NCI-H2171 (cell line): ENCODE results near the gene SNN.

ENCODE experiments used
- DNase-seq: peaks from one replicate; lab custom pipeline; 2025; lab: John Stamatoyannopoulos, UW

Gene SNN

DNA sequence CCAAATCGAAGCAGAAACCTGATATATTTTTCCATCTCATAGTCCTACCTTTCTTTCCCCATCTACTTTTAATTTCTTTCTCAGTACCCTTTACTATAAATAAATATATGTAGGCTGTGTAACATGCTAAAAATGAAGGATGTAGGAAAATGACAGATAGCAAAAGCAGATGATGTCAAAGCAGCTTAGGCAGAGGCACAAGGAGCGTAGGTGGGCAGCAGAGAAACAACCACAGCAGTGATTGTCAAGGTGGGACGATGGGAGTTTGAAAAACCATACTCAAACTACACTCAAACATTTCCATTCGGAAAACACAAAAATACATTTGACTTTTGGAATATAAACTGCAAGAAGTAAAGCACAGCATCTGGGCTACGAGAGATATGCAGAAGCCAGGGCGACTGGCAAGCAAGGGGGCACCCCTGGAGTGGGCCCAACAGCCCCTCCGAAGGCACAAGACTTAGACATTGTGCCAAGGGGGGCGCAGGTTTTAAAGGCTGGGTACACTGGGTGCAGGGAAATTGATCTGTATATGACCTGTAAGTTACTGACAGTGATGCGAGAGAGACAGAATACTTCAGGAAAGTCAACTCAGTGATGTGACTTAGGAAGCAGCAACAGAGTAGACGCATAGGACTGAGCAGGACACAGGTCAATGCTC lies 31.1 kb downstream of the SNN start:
- no peak for DNase-seq

GRCh38 chr16:11700264-11701029 lies 32.2 kb downstream of the SNN start:
- DNase-seq: no peak

- no peak for DNase-seq
Observed at GRCh38 chr16:11705311-11706025, 37.2 kb downstream of the SNN start.

DNA sequence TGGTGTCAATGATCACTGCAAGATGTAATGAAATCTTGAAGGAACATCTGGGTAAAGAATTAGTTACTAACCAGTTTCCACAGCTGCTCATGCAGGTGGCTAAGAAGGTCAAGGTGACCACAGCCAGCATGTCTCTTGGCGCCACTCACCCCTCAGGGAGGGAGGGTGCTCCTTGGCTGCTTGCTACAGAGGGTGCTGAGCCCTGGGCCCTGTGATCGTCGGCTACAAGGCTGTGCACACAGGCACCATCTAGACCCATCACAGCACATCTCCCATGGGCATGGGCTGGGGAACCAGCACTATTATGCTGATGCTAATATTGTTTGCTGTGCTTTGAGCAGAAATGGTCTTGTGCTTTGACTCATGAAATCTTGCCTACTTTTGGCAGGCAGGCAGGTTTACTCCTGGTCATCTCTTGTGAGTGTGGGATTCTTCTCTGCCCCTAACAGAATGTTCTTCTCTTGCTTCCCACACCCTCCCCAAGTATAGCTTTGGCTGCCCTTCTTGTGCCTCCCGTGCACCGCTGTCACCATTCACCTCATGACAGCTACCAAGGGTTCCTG lies 38.0 kb downstream of the SNN start:
- DNase-seq: no peak

DNA sequence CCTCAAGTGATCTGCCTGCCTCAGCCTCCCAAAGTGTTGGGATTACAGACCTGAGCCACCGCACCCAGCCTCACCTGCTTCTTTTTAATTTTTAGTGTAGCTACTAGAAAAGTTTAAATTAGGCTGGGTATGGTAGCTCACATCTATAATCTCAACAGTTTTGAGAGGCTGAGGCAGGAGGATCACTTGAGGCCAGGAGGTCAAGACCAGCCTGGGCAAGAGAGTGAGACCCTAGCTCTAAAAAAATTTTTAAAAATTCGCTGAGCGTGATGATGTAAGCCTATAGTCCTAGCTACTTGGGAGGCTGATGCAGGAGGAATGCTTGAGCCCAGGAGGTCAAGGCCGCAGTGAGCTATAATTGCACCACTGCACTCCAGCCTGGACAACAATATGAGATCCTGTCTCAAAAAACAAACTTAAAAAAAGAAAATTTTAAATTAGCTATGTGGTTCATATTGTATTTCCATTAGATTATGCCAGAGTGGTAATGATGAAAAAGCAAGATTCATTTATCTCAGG lies 39.5 kb downstream of the SNN start:
- no peak for DNase-seq

DNA sequence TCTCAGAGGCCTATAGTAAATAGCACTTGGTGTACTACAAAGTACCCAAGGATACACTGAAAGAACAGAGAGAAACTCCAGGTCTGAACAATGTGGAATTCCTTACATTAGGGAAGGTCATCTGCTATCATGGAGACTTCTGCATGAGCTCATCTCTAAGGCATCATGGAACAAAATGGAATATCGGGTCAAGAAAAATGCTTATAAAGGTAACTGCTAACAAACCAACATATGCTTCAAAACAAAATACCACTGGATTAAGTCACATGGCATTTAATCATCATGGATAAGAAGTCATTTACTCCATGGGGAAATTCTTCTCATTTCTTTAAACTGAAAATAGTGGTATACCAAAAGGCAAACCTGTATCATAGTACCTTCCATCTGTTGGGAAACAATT lies 40.2 kb downstream of the SNN start:
- DNase-seq: no peak

DNA sequence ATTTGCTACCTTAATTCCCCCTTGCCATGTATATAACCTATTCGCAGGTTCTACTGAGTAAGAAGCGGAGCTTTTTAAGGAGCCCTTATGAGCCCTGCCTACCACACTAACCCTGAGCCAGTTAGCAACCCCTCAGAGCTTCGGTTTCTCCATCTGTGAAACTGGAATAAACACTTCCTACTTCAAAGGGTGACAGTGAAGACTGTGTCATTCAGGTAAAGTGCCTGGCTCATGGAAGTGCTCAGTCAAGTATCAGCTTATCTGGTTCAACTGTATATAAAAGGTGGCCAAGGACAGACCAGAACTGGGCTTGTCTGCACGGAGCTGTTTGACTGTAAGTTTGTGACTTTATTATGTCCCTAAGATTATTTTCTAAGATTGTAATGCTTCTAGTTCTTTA lies 43.4 kb downstream of the SNN start:
- DNase-seq: no peak

DNA sequence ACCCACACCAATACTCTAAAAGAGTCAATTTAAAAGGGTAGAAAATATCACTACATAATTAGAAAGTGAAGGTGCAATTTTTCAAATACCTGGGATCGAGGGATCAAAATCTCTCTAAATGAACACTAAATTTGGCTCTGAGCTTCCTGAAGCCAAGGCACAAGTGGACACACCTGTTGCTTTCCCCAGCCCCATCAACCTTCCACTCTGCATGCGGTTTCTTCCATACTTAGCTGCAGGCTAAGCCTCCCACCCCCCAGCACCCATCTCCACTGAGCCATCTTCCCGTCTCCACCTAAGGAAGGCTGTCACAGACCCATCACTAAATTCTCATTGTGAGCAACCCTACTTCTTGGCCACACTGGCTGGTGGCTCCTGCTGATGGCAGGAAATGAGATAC lies 43.9 kb downstream of the SNN start:
- DNase-seq: no peak

GRCh38 chr16:11715246-11715947 lies 47.1 kb downstream of the SNN start:
- DNase-seq: no peak

DNA sequence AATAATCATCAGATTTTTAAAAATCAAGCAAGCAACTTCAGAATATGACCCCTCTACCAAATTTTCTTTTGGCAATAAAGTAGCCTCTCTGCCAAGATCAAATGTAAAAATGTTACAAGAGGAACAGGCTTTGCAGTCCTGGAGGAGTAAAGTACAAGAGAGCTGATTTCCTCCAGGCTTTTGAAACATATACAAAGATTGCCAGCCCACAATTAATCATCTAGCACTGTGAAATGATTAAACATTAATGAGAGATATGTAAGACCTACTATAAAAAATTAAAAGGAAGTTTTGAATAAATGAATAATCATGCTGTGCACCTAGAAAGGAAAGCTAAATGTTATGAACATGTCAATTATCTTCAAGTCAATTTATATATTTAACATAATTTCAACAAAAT lies 48.1 kb downstream of the SNN start:
- DNase-seq: no peak

DNA sequence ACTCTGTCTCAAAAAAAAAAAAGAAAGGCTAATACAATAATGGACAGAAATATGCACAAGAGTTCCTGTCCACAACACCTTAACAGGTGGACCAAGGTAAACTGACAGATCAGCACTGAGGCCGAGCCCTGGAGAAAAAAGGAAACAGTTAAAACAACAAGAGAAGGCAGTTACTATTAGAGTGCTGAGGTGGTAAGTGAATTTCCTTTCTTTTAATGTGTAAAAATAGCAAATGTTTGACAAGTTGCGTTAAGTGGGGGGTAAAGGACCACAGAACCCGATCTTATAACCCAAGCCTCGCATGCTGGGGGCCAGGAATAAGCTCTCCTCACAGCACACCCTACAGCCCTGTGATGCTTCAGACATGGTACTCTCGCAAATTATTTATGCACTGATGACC lies 49.6 kb downstream of the SNN start:
- no peak for DNase-seq

GRCh38 chr16:11719171-11719570 lies 50.9 kb downstream of the SNN start:
- DNase-seq: no peak

GRCh38 chr16:11719762-11720161 lies 51.5 kb downstream of the SNN start:
- DNase-seq: no peak

DNA sequence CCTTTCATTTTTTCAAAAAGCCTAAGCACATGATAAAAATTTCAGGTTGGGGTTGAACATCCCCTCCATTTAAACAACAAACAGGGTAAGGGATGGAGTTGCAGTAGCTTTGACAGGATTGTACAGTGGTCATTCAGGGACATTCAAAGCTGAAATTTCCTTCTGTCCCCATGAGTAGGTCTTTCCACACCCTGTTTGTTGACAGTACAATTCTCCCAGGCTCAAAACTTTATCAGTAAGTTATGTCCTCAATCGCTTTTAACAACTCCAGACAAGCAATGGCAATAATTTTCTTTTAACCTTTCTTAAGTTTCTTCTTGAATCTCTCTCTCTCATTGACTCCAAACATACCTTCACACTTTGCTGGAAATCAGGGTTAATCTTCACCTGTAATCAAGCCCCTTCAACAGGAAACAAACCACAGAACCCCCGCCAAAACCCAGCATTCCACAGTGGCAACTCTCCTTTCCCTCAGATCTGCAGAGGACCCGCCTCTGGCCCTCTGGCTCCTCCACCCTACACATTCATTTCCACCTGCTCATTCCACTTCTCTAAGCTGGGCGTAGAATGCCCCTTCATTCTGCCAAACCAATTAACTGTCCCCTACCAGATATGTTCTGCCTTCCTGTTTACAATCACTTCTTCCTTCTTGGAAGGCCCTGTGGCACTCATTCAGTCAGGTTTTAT lies 53.7 kb downstream of the SNN start:
- DNase-seq: no peak

- no peak for DNase-seq
Observed at GRCh38 chr16:11722468-11722808, 54.2 kb downstream of the SNN start.

DNA sequence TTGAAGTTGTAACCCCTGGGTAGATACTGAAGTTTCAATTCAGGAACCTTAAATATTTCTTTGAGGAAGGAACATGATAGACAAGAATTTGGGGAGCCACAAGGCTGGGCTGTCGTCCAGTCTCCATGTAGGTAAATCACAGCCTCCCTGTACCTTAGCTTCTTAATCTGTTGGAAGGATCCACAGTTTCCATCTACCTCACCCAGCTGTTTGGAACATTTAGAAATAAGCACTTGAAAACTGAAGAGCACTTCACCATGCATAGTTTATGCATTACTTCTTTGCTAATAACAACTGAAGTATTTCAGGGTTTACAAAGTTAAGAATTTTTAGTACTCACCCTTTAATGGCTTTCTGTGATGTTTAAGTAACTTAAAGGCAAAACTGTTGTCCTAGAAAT lies 57.2 kb downstream of the SNN start:
- DNase-seq: no peak

GRCh38 chr16:11726008-11726407 lies 57.8 kb downstream of the SNN start:
- no peak for DNase-seq

DNA sequence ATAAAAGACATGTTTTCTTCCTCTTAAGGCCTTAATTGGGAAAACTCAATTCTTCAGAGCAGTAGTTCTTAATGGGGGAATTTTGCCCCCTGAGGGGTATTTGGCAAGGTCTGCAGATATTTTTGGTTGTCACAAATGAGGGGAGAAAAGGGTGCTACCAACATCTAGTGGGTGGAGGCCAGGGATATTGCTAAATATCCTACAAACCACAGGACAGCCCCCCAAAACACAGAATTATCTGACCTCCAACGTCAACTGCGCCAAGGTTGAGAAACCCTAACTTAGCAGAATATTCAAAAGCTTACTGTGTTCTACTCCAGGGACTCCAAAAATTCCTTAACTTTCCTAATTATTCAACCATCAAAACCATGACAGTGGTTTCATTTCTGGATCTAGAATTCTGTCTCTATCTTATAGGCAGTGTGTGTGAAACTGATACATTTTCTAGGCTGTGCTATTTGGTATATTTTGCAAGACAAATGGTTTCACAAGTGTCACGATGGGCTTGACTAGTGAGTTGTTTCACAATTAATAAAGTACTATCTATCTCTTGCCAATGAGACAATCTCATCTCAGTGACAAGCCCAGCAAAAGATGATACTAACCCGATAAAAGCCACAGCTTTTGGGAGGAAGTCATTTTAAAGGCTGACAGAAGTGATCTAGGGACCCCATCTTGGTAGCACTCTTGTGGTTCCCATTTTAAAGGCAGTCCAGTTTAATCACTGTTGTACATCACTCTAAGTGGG lies 59.7 kb downstream of the SNN start:
- no peak for DNase-seq
